ENCODE measurements around the gene GFI1. TPM values are rescaled to one million over a fixed set of nuclear protein-coding genes. Genes with fewer than 3 reads are reported as not detected.

GFI1 gene
- total RNA-seq, 1 experiment from 2014 or later, result 0.35 TPM

DNA sequence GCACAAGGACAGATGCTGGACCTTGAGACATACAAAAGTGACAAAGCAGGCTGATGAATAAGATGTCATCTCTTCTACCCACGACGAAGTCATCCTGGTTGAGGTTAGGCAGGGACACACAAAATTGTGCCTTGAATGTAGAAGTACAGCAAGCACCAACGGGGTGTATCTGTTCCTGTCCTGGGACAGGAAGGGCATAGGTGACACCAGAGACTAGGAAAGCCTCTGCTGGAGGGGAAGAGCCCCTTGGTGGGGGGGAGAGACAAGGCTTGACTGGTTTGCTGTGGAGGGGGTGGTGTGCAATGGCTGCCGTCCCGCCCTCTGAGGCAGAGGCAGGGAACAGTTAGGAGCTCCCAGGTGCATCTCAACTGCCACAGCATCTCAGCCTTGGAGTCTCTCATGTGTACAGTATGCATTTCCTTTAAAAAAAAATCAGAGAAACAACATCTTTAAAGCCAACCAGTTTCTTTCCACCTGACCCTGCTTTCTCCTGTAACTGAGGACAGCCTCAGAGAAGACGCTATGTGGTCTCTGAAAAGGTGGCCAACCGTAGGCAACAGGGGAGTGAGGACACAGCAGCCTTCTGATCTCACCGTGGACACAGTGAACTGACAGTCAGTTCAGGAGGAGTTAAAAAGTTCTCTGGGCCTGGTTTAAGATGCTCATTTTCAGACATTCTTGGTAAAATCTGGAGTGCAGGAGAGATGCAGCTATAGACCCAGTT, 17.7 kb upstream of the GFI1 start (continued):
- TF ChIP-seq, protein P1, sequence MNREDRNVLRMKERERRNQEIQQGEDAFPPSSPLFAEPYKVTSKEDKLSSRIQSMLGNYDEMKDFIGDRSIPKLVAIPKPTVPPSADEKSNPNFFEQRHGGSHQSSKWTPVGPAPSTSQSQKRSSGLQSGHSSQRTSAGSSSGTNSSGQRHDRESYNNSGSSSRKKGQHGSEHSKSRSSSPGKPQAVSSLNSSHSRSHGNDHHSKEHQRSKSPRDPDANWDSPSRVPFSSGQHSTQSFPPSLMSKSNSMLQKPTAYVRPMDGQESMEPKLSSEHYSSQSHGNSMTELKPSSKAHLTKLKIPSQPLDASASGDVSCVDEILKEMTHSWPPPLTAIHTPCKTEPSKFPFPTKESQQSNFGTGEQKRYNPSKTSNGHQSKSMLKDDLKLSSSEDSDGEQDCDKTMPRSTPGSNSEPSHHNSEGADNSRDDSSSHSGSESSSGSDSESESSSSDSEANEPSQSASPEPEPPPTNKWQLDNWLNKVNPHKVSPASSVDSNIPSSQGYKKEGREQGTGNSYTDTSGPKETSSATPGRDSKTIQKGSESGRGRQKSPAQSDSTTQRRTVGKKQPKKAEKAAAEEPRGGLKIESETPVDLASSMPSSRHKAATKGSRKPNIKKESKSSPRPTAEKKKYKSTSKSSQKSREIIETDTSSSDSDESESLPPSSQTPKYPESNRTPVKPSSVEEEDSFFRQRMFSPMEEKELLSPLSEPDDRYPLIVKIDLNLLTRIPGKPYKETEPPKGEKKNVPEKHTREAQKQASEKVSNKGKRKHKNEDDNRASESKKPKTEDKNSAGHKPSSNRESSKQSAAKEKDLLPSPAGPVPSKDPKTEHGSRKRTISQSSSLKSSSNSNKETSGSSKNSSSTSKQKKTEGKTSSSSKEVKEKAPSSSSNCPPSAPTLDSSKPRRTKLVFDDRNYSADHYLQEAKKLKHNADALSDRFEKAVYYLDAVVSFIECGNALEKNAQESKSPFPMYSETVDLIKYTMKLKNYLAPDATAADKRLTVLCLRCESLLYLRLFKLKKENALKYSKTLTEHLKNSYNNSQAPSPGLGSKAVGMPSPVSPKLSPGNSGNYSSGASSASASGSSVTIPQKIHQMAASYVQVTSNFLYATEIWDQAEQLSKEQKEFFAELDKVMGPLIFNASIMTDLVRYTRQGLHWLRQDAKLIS (CRISPR knock-in tag; IDR thresholded peaks at IDR 0.05; ENCODE audit: borderline replicate concordance), result no peak
- no peak for TF ChIP-seq KAT7 (CRISPR knock-in tag; IDR thresholded peaks at IDR 0.05; ENCODE audit: borderline replicate concordance)
- TF ChIP-seq ARID4B (CRISPR knock-in tag; IDR thresholded peaks at IDR 0.05; ENCODE audit: borderline replicate concordance), result no peak
- TF ChIP-seq ZMAT4 (CRISPR knock-in tag; IDR thresholded peaks at IDR 0.05), result no peak
- no peak for TF ChIP-seq TEAD4 (CRISPR knock-in tag; IDR thresholded peaks at IDR 0.05)

- Mint-ChIP-seq H3K4me3 (no peak overlapping the region), H3K9me3 (peaks cover 8% of the 10 kb centered on the region), H3K36me3 (no peaks in the 10 kb centered on the region), H3K27ac (no peak overlapping the region), H3K27me3 (ENCODE audit: low read depth) (0 out of 2 replicates have a peak, but pooled peaks cover 4% of the 10 kb centered on the region), H3K4me1 (no peaks in the 10 kb centered on the region)
- DNase-seq (ENCODE audit: low spot score) (no peak), ATAC-seq (no peak)
- no peak for TF ChIP-seq NFE2L1 (CRISPR knock-in tag; IDR thresholded peaks at IDR 0.05)
- no peak for TF ChIP-seq TP53 (CRISPR knock-in tag; IDR thresholded peaks at IDR 0.05)
- no peak for TF ChIP-seq CREM (CRISPR knock-in tag; IDR thresholded peaks at IDR 0.05)
- ChIA-PET CTCF (no interaction called here), POLR2A (no interaction called here)
These were observed 17.2 kb upstream of the GFI1 start for GRCh38 chr1:92503926-92504285.

DNA sequence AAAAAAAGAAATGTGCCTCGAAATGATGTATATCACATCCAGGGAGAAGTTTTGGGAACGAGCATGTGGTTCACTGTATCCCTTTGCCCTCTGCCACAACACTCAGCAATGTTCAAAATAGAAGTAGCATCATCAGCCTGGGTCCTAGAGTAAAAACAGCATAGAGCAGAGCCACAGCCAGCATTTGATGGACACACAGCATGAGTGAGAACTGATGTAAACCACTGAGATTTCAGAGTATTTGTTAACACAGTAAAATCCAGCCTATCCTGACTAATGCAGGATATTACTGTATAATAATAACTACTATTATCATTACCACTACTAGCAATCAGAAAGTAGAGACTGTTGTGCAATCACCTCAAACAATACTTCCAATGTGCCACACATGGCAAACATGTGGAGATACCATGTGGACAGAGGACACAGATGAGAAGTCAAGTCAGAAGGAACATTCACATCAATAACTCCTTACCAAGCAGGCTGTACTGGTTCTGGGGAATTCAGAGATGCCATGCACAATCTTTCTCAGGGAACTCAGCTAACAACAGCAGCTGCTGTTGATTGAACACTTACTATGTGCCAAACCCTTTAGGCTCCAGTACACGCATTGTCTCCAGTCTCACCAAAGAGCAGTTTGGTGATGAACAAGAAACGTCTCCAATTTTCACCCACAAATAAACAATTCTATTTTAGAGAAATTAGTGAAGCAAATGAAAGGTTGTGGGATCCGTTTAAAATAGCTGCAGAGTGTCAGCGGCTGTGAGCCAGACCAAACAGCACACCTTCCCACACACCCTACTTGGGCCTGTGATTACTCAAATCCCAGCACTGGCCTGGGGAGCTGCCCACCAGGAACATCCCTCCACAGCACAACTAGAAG, 16.6 kb upstream of the GFI1 start:
- Mint-ChIP-seq H3K36me3 (no peaks in the 10 kb centered on the region), H3K4me3 (no peak overlapping the region), H3K4me1 (no peaks in the 10 kb centered on the region), H3K27me3 (ENCODE audit: low read depth) (peaks cover 4% of the 10 kb centered on the region; the same call in 1 of the 2 replicates), H3K9me3 (peaks cover 8% of the 10 kb centered on the region), H3K27ac (no peak overlapping the region)
- DNase-seq (ENCODE audit: low spot score) (no peak), ATAC-seq (no peak)
- CTCF ChIA-PET, result interaction anchor here (0.6 kb wide), 1 partner anchor 328 kb away, joined by 3 read pairs; no protein-coding TSS in a partner anchor
- POLR2A ChIA-PET, result interaction anchor here (0.7 kb wide), 2 partner anchors 273 to 1665 kb away, joined by 6 to 10 read pairs; no protein-coding TSS in a partner anchor
- TF ChIP-seq, protein P2, sequence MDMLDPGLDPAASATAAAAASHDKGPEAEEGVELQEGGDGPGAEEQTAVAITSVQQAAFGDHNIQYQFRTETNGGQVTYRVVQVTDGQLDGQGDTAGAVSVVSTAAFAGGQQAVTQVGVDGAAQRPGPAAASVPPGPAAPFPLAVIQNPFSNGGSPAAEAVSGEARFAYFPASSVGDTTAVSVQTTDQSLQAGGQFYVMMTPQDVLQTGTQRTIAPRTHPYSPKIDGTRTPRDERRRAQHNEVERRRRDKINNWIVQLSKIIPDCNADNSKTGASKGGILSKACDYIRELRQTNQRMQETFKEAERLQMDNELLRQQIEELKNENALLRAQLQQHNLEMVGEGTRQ (CRISPR knock-in tag; IDR thresholded peaks at IDR 0.05), result no peak
- no peak for TF ChIP-seq RELA (CRISPR knock-in tag; IDR thresholded peaks at IDR 0.05; ENCODE audit: borderline replicate concordance)
- no peak for TF ChIP-seq PRRX2 (CRISPR knock-in tag; IDR thresholded peaks at IDR 0.05)
- TF ChIP-seq E2F5 (CRISPR knock-in tag; IDR thresholded peaks at IDR 0.05), result no peak
- no peak for TF ChIP-seq GABPB1 (CRISPR knock-in tag; IDR thresholded peaks at IDR 0.05)
- TF ChIP-seq E2F1 (CRISPR knock-in tag; IDR thresholded peaks at IDR 0.05), result no peak
- TF ChIP-seq SMAD3 (CRISPR knock-in tag; IDR thresholded peaks at IDR 0.05; ENCODE audit: borderline replicate concordance), result no peak
- TF ChIP-seq ATF3 (CRISPR knock-in tag; conservative IDR thresholded peaks at IDR 0.05), result no peak

All from WTC11 (cell line).